H1 (cell line): ENCODE measurements around the gene ANGEL2. TPM values are rescaled to one million over a fixed set of nuclear protein-coding genes. Genes with fewer than 3 reads are reported as not detected.

Experiments
- CTCF ChIA-PET: fragments of 300-600 bp; sonication (Branson Sonifier 250); formaldehyde crosslinking; loops from one replicate; lab custom pipeline; 2021; ENCODE audit not compliant: partially characterized antibody; lab: Charles Lee
- POLR2A ChIA-PET: fragments of 300-600 bp; sonication (Branson Sonifier 250); formaldehyde crosslinking; loops from one replicate; lab custom pipeline; 2021; ENCODE audit warnings: inconsistent platforms; ENCODE audit not compliant: partially characterized antibody; lab: Charles Lee
- DNase-seq, 2 experiments: peaks; one replicate each; pipeline versions ENCODE4 v3.0.0 to v3.0.0-alpha.2; 2010 to 2022; ENCODE audit warnings: low spot score in 2 of 2, low read depth in 1 of 2, mixed read lengths in 1 of 2
- FAIRE-seq: peaks from 2 replicates; lab custom pipeline; 2011; peaks lifted over from hg19 to GRCh38; lab: Jason Lieb, UNC
- H2AFZ ChIP-seq: 2 replicates; pipeline ENCODE4 v1.8.1; 2012; ENCODE audit warnings: low read length, inconsistent platforms
- H2AK5ac ChIP-seq: 2 replicates; pipeline ENCODE4 v1.6.1; 2013; ENCODE audit warnings: low read depth, low read length
- H2BK120ac ChIP-seq: replicated peaks from 2 replicates; pipeline ENCODE3; 2013; ENCODE audit warnings: low read depth, low read length, inconsistent platforms
- H2BK12ac ChIP-seq: 2 replicates; pipeline ENCODE4 v1.6.1; 2013; ENCODE audit warnings: low read depth, low read length
- H2BK15ac ChIP-seq: 2 replicates; pipeline ENCODE4 v1.6.1; 2013; ENCODE audit warnings: low read length
- H2BK20ac ChIP-seq: 2 replicates; pipeline ENCODE4 v1.6.1; 2013; ENCODE audit warnings: low read length
- H2BK5ac ChIP-seq: 2 replicates; pipeline ENCODE4 v1.6.1; 2013; ENCODE audit warnings: low read depth, low read length
- H3K14ac ChIP-seq: 2 replicates; pipeline ENCODE4 v1.6.1; 2013; ENCODE audit warnings: inconsistent platforms; ENCODE audit not compliant: insufficient read length
- H3K18ac ChIP-seq: 2 replicates; pipeline ENCODE4 v1.6.1; 2013; ENCODE audit warnings: low read length; ENCODE audit errors: extremely low read depth
- H3K23ac ChIP-seq: 2 replicates; pipeline ENCODE4 v1.6.1; 2013; ENCODE audit warnings: inconsistent platforms; ENCODE audit not compliant: insufficient read length
- H3K23me2 ChIP-seq: 2 replicates; pipeline ENCODE4 v1.6.1; 2013; ENCODE audit warnings: low read depth, low read length
- H3K27ac ChIP-seq: 2 replicates; pipeline ENCODE4 v1.6.1; 2011; ENCODE audit warnings: low read depth, low read length, inconsistent platforms
- H3K27me3 ChIP-seq, 4 experiments: replicated peaks in 1 of 4; 1 replicate in 1 of 4; 2 replicates in 3 of 4; pipeline versions ENCODE4 v1.6.1 to v1.8.1; 2011 to 2013; ENCODE audit warnings: low read length in 3 of 4, mild to moderate bottlenecking in 3 of 4, inconsistent platforms in 2 of 4, mixed read lengths in 2 of 4, moderate library complexity in 1 of 4; ENCODE audit not compliant: control insufficient read depth in 3 of 4, insufficient read depth in 3 of 4; ENCODE audit errors: extremely low read depth in 1 of 4
- H3K36me3 ChIP-seq, 4 experiments: 2 replicates each; pipeline versions ENCODE4 v1.6.1 to v1.8.1; 2011 to 2013; ENCODE audit warnings: mild to moderate bottlenecking in 4 of 4, low read length in 3 of 4, moderate library complexity in 2 of 4, control low read depth in 1 of 4, inconsistent platforms in 1 of 4; ENCODE audit not compliant: insufficient read depth in 4 of 4, control insufficient read depth in 2 of 4
- H3K4ac ChIP-seq: replicated peaks from 2 replicates; pipeline ENCODE3; 2013; ENCODE audit warnings: low read length, low read depth, mixed read lengths, inconsistent platforms; ENCODE audit not compliant: insufficient read length
- H3K4me1 ChIP-seq, 4 experiments: replicated peaks in 1 of 4; 1 replicate in 1 of 4; 2 replicates in 3 of 4; pipeline versions ENCODE4 v1.6.1 to v1.8.1; 2011 to 2013; ENCODE audit warnings: low read length in 3 of 4, inconsistent platforms in 2 of 4, mixed read lengths in 1 of 4; ENCODE audit not compliant: insufficient read depth in 4 of 4, control insufficient read depth in 3 of 4
- H3K4me2 ChIP-seq, 2 experiments: 2 replicates each; pipeline versions ENCODE4 v1.6.1 to v1.8.1; 2011 to 2013; ENCODE audit warnings: low read depth in 2 of 2, low read length in 2 of 2, control low read depth in 1 of 2, inconsistent platforms in 1 of 2, mild to moderate bottlenecking in 1 of 2; ENCODE audit not compliant: insufficient read depth in 1 of 2
- H3K4me3 ChIP-seq, 4 experiments: fragments of 200-600, 300-600 bp in 1 of 4; sonication (generic), shearing (Covaris generic), sonication (Bioruptor Twin) in 1 of 4; 2 replicates each; pipeline versions ENCODE4 v1.5.1 to v1.8.1; 2011 to 2016; ENCODE audit warnings: low read length in 4 of 4, low read depth in 3 of 4, control low read depth in 2 of 4, inconsistent platforms in 2 of 4, mild to moderate bottlenecking in 2 of 4, mixed read lengths in 1 of 4, moderate library complexity in 1 of 4; ENCODE audit not compliant: insufficient read depth in 2 of 4; ENCODE audit errors: extremely low read depth in 1 of 4
- H3K56ac ChIP-seq: replicated peaks from 2 replicates; pipeline ENCODE3; 2013; ENCODE audit warnings: low read depth, mild to moderate bottlenecking, mixed read lengths, low read length, inconsistent platforms; ENCODE audit not compliant: insufficient read length
- H3K79me1 ChIP-seq: 2 replicates; pipeline ENCODE4 v1.6.1; 2013; ENCODE audit warnings: low read depth, low read length, control low read depth
- H3K79me2 ChIP-seq, 2 experiments: 2 replicates each; pipeline versions ENCODE4 v1.6.1 to v1.8.1; 2012 to 2013; ENCODE audit warnings: low read length in 2 of 2, mild to moderate bottlenecking in 2 of 2, inconsistent platforms in 1 of 2; ENCODE audit not compliant: insufficient read depth in 2 of 2, control insufficient read depth in 1 of 2
- H3K9ac ChIP-seq, 4 experiments: replicated peaks in 1 of 4; 1 replicate in 1 of 4; 2 replicates in 3 of 4; pipeline versions ENCODE4 v1.6.1 to v1.8.1; 2011 to 2013; ENCODE audit warnings: low read depth in 3 of 4, low read length in 3 of 4, control low read depth in 2 of 4, mild to moderate bottlenecking in 2 of 4, moderate library complexity in 2 of 4, inconsistent platforms in 1 of 4; ENCODE audit errors: extremely low read depth in 1 of 4
- H3K9me3 ChIP-seq, 2 experiments: 2 replicates each; pipeline versions ENCODE4 v1.6.1 to v1.8.1; 2012 to 2013; ENCODE audit warnings: mild to moderate bottlenecking in 2 of 2, moderate library complexity in 2 of 2, control low read depth in 1 of 2, inconsistent platforms in 1 of 2, low read depth in 1 of 2, low read length in 1 of 2, mixed read lengths in 1 of 2; ENCODE audit not compliant: insufficient read depth in 2 of 2
- H4K20me1 ChIP-seq, 2 experiments: replicated peaks in 1 of 2; 2 replicates each; pipeline versions ENCODE3 to v1.8.1; 2011 to 2013; ENCODE audit warnings: inconsistent platforms in 2 of 2, low read length in 2 of 2, mild to moderate bottlenecking in 1 of 2; ENCODE audit not compliant: insufficient read depth in 2 of 2, control insufficient read depth in 1 of 2
- H4K5ac ChIP-seq: 2 replicates; pipeline ENCODE4 v1.6.1; 2013; ENCODE audit warnings: low read length, low read depth, mixed read lengths, inconsistent platforms; ENCODE audit not compliant: insufficient read length
- H4K8ac ChIP-seq: 2 replicates; pipeline ENCODE4 v1.8.0; 2013; ENCODE audit warnings: mild to moderate bottlenecking, moderate library complexity, low read length, inconsistent platforms; ENCODE audit not compliant: insufficient read depth; ENCODE audit errors: extremely low read depth
- H4K91ac ChIP-seq: replicated peaks from 2 replicates; pipeline ENCODE3; 2013; ENCODE audit warnings: low read length, mixed read lengths, inconsistent platforms; ENCODE audit not compliant: insufficient read length
- KDM4A ChIP-seq: IDR thresholded peaks from one replicate; pipeline ENCODE4 v1.7.1; 2012; ENCODE audit warnings: low read depth, mild to moderate bottlenecking, moderate library complexity, low read length, inconsistent platforms; ENCODE audit not compliant: severe bottlenecking
- SIX5 ChIP-seq: IDR thresholded peaks from 2 replicates; pipeline ENCODE4 v1.6.1; 2011; ENCODE audit warnings: mild to moderate bottlenecking, low read depth, low read length
- SP1 ChIP-seq: IDR thresholded peaks from 2 replicates; pipeline ENCODE4 v1.6.1; 2011; ENCODE audit warnings: low read depth, low read length
- WGBS, 2 experiments: shearing (Covaris generic) in 1 of 2; methylation state at CpG; one replicate each; pipeline versions ENCODE4 v1.1.6 to v1.1.7; 2013 to 2015; ENCODE audit warnings: low lambda C conversion rate in 2 of 2, mixed read lengths in 2 of 2, inconsistent platforms in 1 of 2, low coverage in 1 of 2, missing lambda C conversion rate in 1 of 2; ENCODE audit not compliant: insufficient replicate concordance in 2 of 2, insufficient coverage in 1 of 2, insufficient read length in 1 of 2; ENCODE audit errors: extremely low coverage in 1 of 2, missing lambda C conversion rate in 1 of 2; 5-methylcytosine and 5-hydroxymethylcytosine counted together
- polyA plus RNA-seq, 7 experiments: library from polyadenylated mRNA; depleted of rRNA in 3 of 7; stranded (reverse) in 5 of 7; unstranded in 2 of 7; fragments of >200 nt in 5 of 7; fragments of 200-250 nt in 2 of 7; gene quantifications; 1 replicate in 5 of 7; 2 replicates in 1 of 7; 4 replicates in 1 of 7; pipeline versions ENCODE4 v1.2.1 to v1.2.3, GENCODE V29; 2011 to 2013; ENCODE audit warnings: missing spikeins in 2 of 7, mixed read lengths in 2 of 7
- total RNA-seq: library from RNA; stranded (reverse); fragmentation: NEBNext Ultra II Directional; extraction: Animal tissue kit (Norgen Biotek cat#: 25700); gene quantifications from 2 replicates; pipeline ENCODE4 v1.2.1, GENCODE V29; 2021

The ANGEL2 gene
- total and polyA plus RNA-seq, 2 of the 8 experiments (the other 6 are each of a cell fraction or from before 2014, with no cell fraction given): 18.1 to 39.9 TPM

- no peak overlapping the region for H2BK15ac ChIP-seq
These were observed 49.1 kb downstream of the ANGEL2 start for GRCh38 chr1:212966616-212967015.

More at GRCh38 chr1:212966616-212967015, 49.1 kb downstream of the ANGEL2 start:
- Histone ChIP-seq H4K8ac (no peak overlapping the region), H3K27ac (no peak overlapping the region), H3K56ac (no peak overlapping the region), H2BK20ac (no peak overlapping the region), H4K91ac (no peak overlapping the region), H4K5ac (no peak overlapping the region), H4K20me1 (peaks cover 1 to 6% of the 10 kb centered on the region in 2 experiments), H3K36me3 (peaks cover 38 to 95% (median 75%) of the 10 kb centered on the region in 4 experiments), H3K4me3 (no peak overlapping the region), H2BK120ac (no peak overlapping the region), H3K79me2 (no peaks in the 10 kb centered on the region), H3K23me2 (no peaks in the 10 kb centered on the region), H3K4ac (no peak overlapping the region), H2AFZ (no peak overlapping the region), H2AK5ac (no peak overlapping the region), H3K4me1 (peaks cover 0 to 20% (median 8%) of the 10 kb centered on the region in 4 experiments; a peak in 5 of 7 replicates), H3K4me2 (no peak overlapping the region), H3K27me3 (no peaks in the 10 kb centered on the region), H2BK5ac (no peak overlapping the region), H2BK12ac (no peak overlapping the region), H3K23ac (no peak overlapping the region), H3K79me1 (no peaks in the 10 kb centered on the region), H3K9me3 (no peaks in the 10 kb centered on the region), H3K9ac (no peak overlapping the region), H3K18ac (no peak overlapping the region), H3K14ac (no peak overlapping the region)
- POLR2A ChIA-PET: interaction anchor here (0.9 to 12.7 kb wide), 17 partner anchors 8 to 220 kb away, joined by 3 to 240 read pairs (median 5); partner anchors contain the start of genes FLVCR1 and VASH2
- WGBS, 2 experiments: 89% methylated on average over 5 of the region's 5 CpGs; no CpG with 5 or more reads in 1 of the 2 experiments
- FAIRE-seq: no peak
- CTCF ChIA-PET: interaction anchor here (1.0 to 4.8 kb wide), 25 partner anchors 9 to 301 kb away, joined by 3 to 64 read pairs (median 7); partner anchors contain the start of gene VASH2
- no peak for TF ChIP-seq SP1
- TF ChIP-seq SIX5: no peak
- no peak for TF ChIP-seq KDM4A
- DNase-seq: no peak
